Neural cell (in vitro differentiated cells): Measurements from ENCODE around the gene PEX7. TPM values are rescaled to one million over a fixed set of nuclear protein-coding genes. Genes with fewer than 3 reads are reported as not detected.

Source experiments
- H2AFZ ChIP-seq: fragments of 200-600, 300-800 bp; sonication (generic), shearing (Covaris generic); 2 replicates; pipeline ENCODE4 v1.6.0; 2014; ENCODE audit warnings: low read depth, mild to moderate bottlenecking, antibody characterized with exemption, low read length, moderate library complexity
- H3F3A ChIP-seq: fragments of 200-600 bp; shearing (Covaris generic); 2 replicates; pipeline ENCODE4 v1.6.1; 2016; ENCODE audit warnings: mild to moderate bottlenecking, moderate library complexity, mixed read lengths, antibody characterized with exemption, low read length; ENCODE audit not compliant: insufficient read depth, poor library complexity, severe bottlenecking
- H3K27ac ChIP-seq: fragments of 200-600, 300-800 bp; sonication (generic), shearing (Covaris generic); 2 replicates; pipeline ENCODE4 v1.5.1; 2014; ENCODE audit warnings: mild to moderate bottlenecking, low read length, moderate library complexity
- H3K27me3 ChIP-seq: fragments of 300-800, 200-600 bp; sonication (generic), shearing (Covaris generic); 2 replicates; pipeline ENCODE4 v1.6.0; 2014; ENCODE audit warnings: mild to moderate bottlenecking, low read depth, low read length, moderate library complexity; ENCODE audit not compliant: insufficient read depth
- H3K36me3 ChIP-seq: fragments of 300-800, 200-600 bp; sonication (generic), shearing (Covaris generic); 2 replicates; pipeline ENCODE4 v1.5.1; 2014; ENCODE audit warnings: mild to moderate bottlenecking, antibody characterized with exemption, low read length, moderate library complexity; ENCODE audit not compliant: insufficient read depth
- H3K4me2 ChIP-seq: fragments of 300-800, 200-600 bp; sonication (generic), shearing (Covaris generic); 2 replicates; pipeline ENCODE4 v1.6.0; 2014; ENCODE audit warnings: mild to moderate bottlenecking, low read length
- H3K4me3 ChIP-seq: fragments of 300-800, 200-600 bp; sonication (generic), shearing (Covaris generic); 2 replicates; pipeline ENCODE4 v1.5.1; 2014; ENCODE audit warnings: mild to moderate bottlenecking, low read length, moderate library complexity
- H3K79me2 ChIP-seq: fragments of 200-600 bp; shearing (Covaris generic); replicated peaks from 2 replicates; pipeline ENCODE4 v1.6.0; 2014; ENCODE audit warnings: mild to moderate bottlenecking, low read length, moderate library complexity; ENCODE audit not compliant: insufficient read depth
- H3K9ac ChIP-seq: fragments of 300-800, 200-600 bp; sonication (generic), shearing (Covaris generic); 2 replicates; pipeline ENCODE4 v1.6.1; 2016; ENCODE audit warnings: mild to moderate bottlenecking, low read length, mixed read lengths
- H3K9me2 ChIP-seq: fragments of 200-600 bp; shearing (Covaris generic); 2 replicates; pipeline ENCODE4 v1.6.1; 2016; ENCODE audit warnings: mild to moderate bottlenecking, low read length, mixed read lengths; ENCODE audit not compliant: insufficient read depth
- H3K9me3 ChIP-seq: fragments of 200-600, 300-800 bp; sonication (generic), shearing (Covaris generic); 2 replicates; pipeline ENCODE4 v1.6.1; 2016; ENCODE audit warnings: mild to moderate bottlenecking, mixed run types, low read length, moderate library complexity, mixed read lengths
- H4K20me1 ChIP-seq: fragments of 200-600 bp; shearing (Covaris generic); 2 replicates; pipeline ENCODE4 v1.6.1; 2016; ENCODE audit warnings: mild to moderate bottlenecking, mixed run types; ENCODE audit not compliant: insufficient read depth
- EP300 ChIP-seq: fragments of 450-650 bp; conservative IDR thresholded peaks from 2 replicates; pipeline ENCODE4 v1.6.1; 2014; ENCODE audit warnings: antibody characterized with exemption, mild to moderate bottlenecking, moderate library complexity; ENCODE audit not compliant: poor library complexity, severe bottlenecking
- EZH2 ChIP-seq: fragments of 200-600, 300-800 bp; shearing (Covaris generic), sonication (generic); IDR thresholded peaks from 2 replicates; pipeline ENCODE4 v1.6.1; 2014; ENCODE audit warnings: antibody characterized with exemption, low read length, borderline replicate concordance, mild to moderate bottlenecking; ENCODE audit not compliant: insufficient read depth, poor library complexity, severe bottlenecking
- MXI1 ChIP-seq: fragments of 450-650 bp; conservative IDR thresholded peaks from 2 replicates; pipeline ENCODE4 v1.6.1; 2014; ENCODE audit warnings: antibody characterized with exemption, mild to moderate bottlenecking; ENCODE audit not compliant: poor library complexity, severe bottlenecking
- POLR2AphosphoS5 ChIP-seq: IDR thresholded peaks from 2 replicates; pipeline ENCODE4 v1.6.1; 2012
- RAD21 ChIP-seq: fragments of 450-650 bp; conservative IDR thresholded peaks from 2 replicates; pipeline ENCODE4 v1.6.1; 2014; ENCODE audit warnings: antibody characterized with exemption, mild to moderate bottlenecking, moderate library complexity
- SMC3 ChIP-seq: fragments of 450-650 bp; conservative IDR thresholded peaks from 2 replicates; pipeline ENCODE4 v1.6.1; 2014; ENCODE audit warnings: antibody characterized with exemption, mild to moderate bottlenecking, moderate library complexity; ENCODE audit not compliant: poor library complexity
- TAF1 ChIP-seq: IDR thresholded peaks from 2 replicates; pipeline ENCODE4 v1.6.1; 2012; ENCODE audit warnings: low read depth
- polyA plus RNA-seq: library from polyadenylated mRNA; depleted of rRNA; stranded (reverse); fragments of >200 nt; gene quantifications from 2 replicates; pipeline ENCODE4 v1.2.3, GENCODE V29; 2014
- TF ChIP-seq, protein P1 (sequence below): fragments of 450-650 bp; IDR thresholded peaks from 2 replicates; pipeline ENCODE4 v1.5.1; 2014; ENCODE audit warnings: antibody characterized with exemption, mild to moderate bottlenecking, moderate library complexity; ENCODE audit not compliant: poor library complexity, severe bottlenecking
- TF ChIP-seq, protein P2 (sequence below): IDR thresholded peaks from 2 replicates; pipeline ENCODE4 v1.6.1; 2012; ENCODE audit warnings: borderline replicate concordance

PEX7 gene
- polyA plus RNA-seq, 1 donor from 2014 or later, result 10.8 TPM

DNA sequence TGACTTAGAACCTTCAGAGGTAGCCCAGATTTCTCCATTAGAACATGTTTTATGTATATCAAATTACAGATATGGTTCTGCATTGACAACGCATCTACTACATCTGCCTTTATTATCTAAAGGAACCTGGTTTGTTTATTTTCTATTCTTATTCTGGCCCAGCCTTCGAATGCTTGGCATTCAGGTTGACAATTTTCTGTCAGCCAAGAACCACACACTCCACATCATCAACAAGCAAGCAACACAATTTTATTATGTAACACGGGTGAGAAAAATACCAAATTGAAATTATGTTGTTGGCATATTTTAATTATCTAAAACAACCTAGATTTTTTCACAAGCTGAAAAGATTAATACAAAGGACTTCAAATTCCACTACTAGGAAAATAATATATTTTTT lies 44.7 kb upstream of the PEX7 start:
- Histone ChIP-seq H4K20me1 (no peaks in the 10 kb centered on the region), H3K9me3 (no peaks in the 10 kb centered on the region), H3K9ac (no peak overlapping the region), H3K79me2 (no peaks in the 10 kb centered on the region), H3K9me2 (no peaks in the 10 kb centered on the region), H3K4me2 (no peak overlapping the region), H3K36me3 (no peaks in the 10 kb centered on the region), H2AFZ (no peak overlapping the region), H3F3A (no peaks in the 10 kb centered on the region), H3K27me3 (no peaks in the 10 kb centered on the region), H3K27ac (no peak overlapping the region), H3K4me3 (no peak overlapping the region)
- TF ChIP-seq, protein P1, sequence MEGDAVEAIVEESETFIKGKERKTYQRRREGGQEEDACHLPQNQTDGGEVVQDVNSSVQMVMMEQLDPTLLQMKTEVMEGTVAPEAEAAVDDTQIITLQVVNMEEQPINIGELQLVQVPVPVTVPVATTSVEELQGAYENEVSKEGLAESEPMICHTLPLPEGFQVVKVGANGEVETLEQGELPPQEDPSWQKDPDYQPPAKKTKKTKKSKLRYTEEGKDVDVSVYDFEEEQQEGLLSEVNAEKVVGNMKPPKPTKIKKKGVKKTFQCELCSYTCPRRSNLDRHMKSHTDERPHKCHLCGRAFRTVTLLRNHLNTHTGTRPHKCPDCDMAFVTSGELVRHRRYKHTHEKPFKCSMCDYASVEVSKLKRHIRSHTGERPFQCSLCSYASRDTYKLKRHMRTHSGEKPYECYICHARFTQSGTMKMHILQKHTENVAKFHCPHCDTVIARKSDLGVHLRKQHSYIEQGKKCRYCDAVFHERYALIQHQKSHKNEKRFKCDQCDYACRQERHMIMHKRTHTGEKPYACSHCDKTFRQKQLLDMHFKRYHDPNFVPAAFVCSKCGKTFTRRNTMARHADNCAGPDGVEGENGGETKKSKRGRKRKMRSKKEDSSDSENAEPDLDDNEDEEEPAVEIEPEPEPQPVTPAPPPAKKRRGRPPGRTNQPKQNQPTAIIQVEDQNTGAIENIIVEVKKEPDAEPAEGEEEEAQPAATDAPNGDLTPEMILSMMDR, result no peak
- TF ChIP-seq RAD21 (no peak), MXI1 (no peak), SMC3 (no peak), EZH2 (no peak), POLR2AphosphoS5 (no peak), TAF1 (no peak), EP300 (no peak)
- TF ChIP-seq, protein P2, sequence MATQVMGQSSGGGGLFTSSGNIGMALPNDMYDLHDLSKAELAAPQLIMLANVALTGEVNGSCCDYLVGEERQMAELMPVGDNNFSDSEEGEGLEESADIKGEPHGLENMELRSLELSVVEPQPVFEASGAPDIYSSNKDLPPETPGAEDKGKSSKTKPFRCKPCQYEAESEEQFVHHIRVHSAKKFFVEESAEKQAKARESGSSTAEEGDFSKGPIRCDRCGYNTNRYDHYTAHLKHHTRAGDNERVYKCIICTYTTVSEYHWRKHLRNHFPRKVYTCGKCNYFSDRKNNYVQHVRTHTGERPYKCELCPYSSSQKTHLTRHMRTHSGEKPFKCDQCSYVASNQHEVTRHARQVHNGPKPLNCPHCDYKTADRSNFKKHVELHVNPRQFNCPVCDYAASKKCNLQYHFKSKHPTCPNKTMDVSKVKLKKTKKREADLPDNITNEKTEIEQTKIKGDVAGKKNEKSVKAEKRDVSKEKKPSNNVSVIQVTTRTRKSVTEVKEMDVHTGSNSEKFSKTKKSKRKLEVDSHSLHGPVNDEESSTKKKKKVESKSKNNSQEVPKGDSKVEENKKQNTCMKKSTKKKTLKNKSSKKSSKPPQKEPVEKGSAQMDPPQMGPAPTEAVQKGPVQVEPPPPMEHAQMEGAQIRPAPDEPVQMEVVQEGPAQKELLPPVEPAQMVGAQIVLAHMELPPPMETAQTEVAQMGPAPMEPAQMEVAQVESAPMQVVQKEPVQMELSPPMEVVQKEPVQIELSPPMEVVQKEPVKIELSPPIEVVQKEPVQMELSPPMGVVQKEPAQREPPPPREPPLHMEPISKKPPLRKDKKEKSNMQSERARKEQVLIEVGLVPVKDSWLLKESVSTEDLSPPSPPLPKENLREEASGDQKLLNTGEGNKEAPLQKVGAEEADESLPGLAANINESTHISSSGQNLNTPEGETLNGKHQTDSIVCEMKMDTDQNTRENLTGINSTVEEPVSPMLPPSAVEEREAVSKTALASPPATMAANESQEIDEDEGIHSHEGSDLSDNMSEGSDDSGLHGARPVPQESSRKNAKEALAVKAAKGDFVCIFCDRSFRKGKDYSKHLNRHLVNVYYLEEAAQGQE, result no peak

DNA sequence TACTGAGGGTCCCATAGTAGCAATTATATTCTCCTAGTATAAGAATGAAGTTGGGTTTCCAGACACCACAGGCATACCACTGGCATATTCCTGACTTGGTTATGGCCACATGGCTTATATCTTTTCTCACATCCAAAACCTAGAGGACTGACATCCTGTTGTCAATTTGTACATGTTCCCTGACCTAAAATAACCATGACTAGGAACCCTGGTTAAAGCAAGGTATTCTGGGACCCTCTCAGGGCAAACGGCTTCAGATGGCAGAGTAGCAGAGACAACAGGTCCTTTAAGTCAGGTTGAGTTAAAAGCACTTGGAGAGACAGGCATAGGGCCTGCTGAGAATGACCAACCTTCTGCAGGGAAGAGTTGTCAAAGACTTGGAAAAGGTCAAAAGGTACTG lies 42.7 kb upstream of the PEX7 start:
- H2AFZ ChIP-seq, result no peak overlapping the region
- no peaks in the 10 kb centered on the region for H3K36me3 ChIP-seq
- no peaks in the 10 kb centered on the region for H3K79me2 ChIP-seq
- H3K27ac ChIP-seq, result no peak overlapping the region
- H3K9me2 ChIP-seq, result no peaks in the 10 kb centered on the region
- H4K20me1 ChIP-seq, result no peaks in the 10 kb centered on the region
- no peak overlapping the region for H3K9ac ChIP-seq
- no peak overlapping the region for H3K4me3 ChIP-seq
- H3K9me3 ChIP-seq, result no peaks in the 10 kb centered on the region
- H3F3A ChIP-seq, result no peaks in the 10 kb centered on the region
- TF ChIP-seq, protein P2, result no peak
- TF ChIP-seq EP300, result no peak
- no peak for TF ChIP-seq EZH2
- TF ChIP-seq SMC3, result no peak
- no peak for TF ChIP-seq MXI1
- TF ChIP-seq TAF1, result no peak
- TF ChIP-seq POLR2AphosphoS5, result no peak
- no peak for TF ChIP-seq RAD21
- TF ChIP-seq, protein P1, result no peak
- no peaks in the 10 kb centered on the region for H3K27me3 ChIP-seq
- no peak overlapping the region for H3K4me2 ChIP-seq
